ENCODE results near the gene RAMP2. TPM values are rescaled to one million over a fixed set of nuclear protein-coding genes. Genes with fewer than 3 reads are reported as not detected.

RAMP2 gene
- polyA plus RNA-seq, 3 donors: 80.9 to 101 (median 84.6) TPM

DNA sequence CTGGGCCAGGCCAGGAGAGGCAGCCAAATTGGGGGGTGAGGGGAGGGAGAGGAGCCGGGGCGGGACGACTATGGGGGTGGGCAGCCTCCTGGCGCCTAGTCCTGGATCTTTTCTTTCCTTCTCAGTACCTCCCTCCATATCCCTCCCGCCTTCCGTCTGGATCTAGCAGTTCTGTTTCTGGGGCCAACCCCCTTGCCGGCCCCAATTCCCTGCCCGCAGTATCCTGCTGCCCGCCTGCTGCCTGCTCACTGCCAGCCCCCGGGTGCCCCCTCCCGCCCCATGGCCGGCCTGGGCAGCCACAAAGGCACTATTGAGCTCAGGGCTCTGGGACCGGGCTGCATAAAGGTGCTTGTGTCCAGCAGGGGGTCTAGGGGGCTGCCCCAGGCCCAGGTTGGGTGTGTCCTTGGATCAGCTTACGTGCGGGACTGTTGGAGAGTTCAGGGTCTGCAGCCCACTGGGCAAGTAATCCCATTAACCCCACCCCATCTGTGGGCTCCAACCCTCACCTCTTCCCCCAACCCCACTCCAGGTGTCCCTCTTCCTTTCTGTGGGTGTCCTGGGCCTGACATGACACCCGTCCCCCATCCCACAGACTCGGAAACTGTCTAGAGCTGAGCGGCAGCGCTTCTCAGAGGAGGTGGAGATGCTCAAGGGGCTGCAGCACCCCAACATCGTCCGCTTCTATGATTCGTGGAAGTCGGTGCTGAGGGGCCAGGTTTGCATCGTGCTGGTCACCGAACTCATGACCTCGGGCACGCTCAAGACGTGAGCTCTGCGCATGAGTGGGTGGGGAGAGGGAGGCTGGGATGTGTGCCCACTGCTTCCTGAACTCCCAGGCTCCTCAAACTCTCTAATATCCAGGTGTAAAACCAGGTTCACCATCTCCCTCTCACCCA, 21.4 kb downstream of the RAMP2 start:
- no peak for DNase-seq (ENCODE audit: extremely low read depth in 1 of 11, low read depth in 9 of 11, low spot score in 4 of 11)

DNA sequence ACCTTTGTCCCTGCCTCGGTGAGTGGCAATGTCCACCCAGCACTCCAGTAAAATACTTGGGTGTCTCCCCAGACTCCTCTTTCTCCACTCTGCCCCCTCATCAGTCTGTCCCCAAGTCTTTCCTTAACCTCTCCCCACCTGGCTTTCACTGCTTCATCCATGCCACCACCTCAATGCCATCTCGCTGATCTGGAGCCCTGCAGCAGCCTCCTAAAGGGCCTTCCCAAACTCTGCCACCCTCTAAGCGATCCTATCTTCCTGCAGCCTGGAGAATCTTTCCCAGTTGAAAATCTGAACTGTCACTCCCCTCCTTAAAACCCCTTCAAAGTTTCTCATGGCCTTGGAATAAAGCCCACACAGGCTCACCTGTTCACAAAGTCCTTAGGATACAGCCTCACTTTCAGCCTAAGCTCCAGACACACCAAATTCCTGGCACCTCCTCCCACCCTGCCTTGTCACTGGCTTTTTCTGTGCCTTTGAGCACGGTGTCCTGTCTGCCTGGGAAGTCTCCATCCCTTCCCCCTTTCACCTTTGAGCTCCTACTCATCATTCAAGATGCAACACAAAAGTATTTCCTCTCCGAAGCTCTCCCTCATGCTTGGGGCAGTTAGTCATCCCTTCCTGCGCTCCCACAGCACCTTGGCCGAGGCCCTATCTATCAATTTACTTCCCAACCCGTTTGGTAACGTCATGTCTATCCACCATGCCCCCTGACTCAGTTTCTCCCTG, 22.2 kb downstream of the RAMP2 start:
- no peak for DNase-seq (ENCODE audit: extremely low read depth in 1 of 11, low read depth in 9 of 11, low spot score in 4 of 11)

DNA sequence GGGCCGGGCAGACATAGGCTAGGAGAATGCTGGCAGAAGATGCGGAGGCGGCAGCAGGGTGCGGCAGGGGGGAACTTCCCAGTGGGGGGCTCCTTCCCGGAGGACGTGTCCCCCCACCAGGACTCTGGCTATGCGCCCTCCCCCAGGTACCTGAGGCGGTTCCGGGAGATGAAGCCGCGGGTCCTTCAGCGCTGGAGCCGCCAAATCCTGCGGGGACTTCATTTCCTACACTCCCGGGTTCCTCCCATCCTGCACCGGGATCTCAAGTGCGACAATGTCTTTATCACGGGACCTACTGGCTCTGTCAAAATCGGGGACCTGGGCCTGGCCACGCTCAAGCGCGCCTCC, 22.7 kb downstream of the RAMP2 start:
- no peak for DNase-seq (ENCODE audit: extremely low read depth in 1 of 11, low read depth in 9 of 11, low spot score in 4 of 11)

DNA sequence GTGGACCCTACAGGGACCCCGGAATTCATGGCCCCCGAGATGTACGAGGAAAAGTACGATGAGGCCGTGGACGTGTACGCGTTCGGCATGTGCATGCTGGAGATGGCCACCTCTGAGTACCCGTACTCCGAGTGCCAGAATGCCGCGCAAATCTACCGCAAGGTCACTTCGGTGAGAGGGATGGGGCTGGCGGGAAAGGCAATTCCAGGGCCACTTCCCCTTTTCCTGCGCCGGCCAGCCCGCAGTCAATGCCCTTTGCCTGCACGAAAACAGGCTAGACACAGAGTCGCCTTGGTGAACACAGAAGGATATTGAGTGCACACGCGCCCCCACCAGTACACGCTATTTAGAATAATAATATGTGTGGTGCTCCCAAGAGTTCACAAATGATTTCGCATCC, 23.4 kb downstream of the RAMP2 start:
- no peak for DNase-seq (ENCODE audit: extremely low read depth in 1 of 11, low read depth in 9 of 11, low spot score in 4 of 11)

DNA sequence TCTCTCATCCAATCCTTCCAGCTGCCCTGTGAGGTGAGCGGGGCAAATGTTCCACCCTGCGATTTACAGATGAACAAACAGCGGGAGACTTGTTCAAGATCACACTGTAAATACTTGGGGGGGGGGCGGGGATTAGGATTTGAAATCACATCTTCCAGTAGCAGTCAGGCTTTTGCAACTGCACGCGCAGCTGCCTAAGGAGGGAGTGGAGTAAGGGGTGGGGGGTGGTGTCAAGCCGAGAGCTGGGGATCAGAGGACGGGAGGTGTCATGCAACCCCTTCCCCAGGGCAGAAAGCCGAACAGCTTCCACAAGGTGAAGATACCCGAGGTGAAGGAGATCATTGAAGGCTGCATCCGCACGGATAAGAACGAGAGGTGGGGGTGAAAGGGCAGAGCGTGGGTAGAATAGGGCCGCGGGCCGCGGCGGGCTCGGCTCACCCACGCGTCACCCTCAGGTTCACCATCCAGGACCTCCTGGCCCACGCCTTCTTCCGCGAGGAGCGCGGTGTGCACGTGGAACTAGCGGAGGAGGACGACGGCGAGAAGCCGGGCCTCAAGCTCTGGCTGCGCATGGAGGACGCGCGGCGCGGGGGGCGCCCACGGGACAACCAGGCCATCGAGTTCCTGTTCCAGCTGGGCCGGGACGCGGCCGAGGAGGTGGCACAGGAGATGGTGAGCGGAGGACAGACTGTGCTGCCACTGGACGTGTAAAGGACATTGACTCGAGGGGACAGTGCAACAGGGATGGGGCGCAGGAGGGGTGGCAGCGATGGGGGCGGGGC, 24.0 kb downstream of the RAMP2 start:
- no peak for DNase-seq (ENCODE audit: extremely low read depth in 1 of 11, low read depth in 9 of 11, low spot score in 4 of 11)

DNA sequence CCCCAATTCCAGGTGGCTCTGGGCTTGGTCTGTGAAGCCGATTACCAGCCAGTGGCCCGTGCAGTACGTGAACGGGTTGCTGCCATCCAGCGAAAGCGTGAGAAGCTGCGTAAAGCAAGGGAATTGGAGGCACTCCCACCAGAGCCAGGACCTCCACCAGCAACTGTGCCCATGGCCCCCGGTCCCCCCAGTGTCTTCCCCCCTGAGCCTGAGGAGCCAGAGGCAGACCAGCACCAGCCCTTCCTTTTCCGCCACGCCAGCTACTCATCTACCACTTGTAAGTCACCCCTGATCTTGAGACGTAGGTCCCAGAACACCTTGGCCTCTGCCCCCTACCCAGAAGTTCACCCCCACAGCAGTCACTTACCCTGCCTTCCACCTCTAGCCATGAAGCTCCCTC, 26.2 kb downstream of the RAMP2 start:
- no peak for DNase-seq (ENCODE audit: extremely low read depth in 1 of 11, low read depth in 9 of 11, low spot score in 4 of 11)

DNA sequence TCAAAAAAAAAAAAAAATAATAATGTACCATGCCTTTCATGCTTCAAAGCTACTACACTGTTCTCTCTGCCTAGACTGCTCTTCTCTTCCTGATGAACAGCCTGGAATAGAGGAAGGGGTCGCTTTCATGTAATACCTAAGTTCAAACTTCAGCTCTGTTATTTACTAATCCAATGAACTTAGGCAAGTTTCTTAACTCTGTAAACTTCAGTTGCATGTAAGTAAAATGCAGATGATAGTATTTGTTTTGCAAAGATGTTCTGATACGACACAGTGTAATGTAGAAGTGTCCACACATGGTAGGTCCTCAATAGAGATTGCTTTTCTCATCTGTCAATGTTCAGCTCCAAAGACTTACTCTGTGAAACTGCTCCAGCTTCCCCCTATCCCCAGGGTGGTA, 30.9 kb downstream of the RAMP2 start:
- DNase-seq (ENCODE audit: extremely low read depth in 1 of 11, low read depth in 9 of 11, low spot score in 4 of 11): no peak

DNA sequence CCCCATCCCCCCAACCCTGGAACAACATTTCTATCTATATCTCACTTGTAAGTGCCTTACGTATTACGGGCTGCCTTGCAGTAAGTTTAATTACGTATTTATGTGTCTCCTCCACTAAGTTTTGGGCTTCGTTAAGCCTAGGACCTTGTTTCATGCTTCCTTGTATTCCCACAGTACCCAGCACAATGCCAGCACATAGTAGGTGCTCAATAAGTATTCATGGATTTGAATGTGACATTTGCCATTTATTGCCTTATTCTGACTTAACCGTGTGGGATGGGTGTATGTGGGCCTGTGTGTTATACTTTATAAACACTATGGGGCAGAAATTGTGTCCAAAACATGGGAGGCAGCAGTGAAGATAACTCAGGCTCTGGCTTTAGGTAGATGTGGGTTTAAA, 31.5 kb downstream of the RAMP2 start:
- no peak for DNase-seq (ENCODE audit: extremely low read depth in 1 of 11, low read depth in 9 of 11, low spot score in 4 of 11)

DNA sequence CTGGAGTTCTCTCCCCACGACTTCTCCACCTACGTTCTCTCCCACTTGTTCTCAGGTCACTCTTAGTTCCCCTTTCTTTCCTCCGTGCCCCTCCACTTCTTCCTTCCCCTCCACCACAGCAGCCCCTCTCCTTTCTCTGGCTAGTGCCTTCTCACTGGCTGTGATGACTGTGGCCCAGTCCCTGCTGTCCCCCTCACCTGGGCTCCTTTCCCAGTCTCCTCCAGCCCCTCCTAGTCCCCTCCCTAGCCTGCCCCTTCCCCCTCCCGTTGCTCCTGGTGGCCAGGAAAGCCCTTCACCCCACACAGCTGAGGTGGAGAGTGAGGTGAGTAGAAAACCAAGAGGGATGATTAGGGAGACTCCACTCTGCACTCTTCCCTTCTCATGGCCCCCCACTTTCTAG, 34.0 kb downstream of the RAMP2 start:
- no peak for DNase-seq (ENCODE audit: extremely low read depth in 1 of 11, low read depth in 9 of 11, low spot score in 4 of 11)

DNA sequence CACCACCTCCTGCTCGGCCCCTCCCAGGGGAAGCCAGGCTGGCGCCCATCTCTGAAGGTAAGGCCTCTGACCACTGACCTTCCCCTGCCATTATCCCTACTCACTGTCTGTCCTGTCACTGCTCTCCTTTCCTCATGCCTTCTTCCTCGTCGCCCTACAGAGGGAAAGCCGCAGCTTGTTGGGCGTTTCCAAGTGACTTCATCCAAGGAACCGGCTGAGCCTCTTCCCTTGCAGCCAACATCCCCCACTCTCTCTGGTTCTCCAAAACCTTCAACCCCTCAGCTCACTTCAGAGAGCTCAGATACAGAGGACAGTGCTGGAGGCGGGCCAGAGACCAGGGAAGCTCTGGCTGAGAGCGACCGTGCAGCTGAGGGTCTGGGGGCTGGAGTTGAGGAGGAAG, 34.4 kb downstream of the RAMP2 start:
- DNase-seq (ENCODE audit: extremely low read depth in 1 of 11, low read depth in 9 of 11, low spot score in 4 of 11): no peak

DNA sequence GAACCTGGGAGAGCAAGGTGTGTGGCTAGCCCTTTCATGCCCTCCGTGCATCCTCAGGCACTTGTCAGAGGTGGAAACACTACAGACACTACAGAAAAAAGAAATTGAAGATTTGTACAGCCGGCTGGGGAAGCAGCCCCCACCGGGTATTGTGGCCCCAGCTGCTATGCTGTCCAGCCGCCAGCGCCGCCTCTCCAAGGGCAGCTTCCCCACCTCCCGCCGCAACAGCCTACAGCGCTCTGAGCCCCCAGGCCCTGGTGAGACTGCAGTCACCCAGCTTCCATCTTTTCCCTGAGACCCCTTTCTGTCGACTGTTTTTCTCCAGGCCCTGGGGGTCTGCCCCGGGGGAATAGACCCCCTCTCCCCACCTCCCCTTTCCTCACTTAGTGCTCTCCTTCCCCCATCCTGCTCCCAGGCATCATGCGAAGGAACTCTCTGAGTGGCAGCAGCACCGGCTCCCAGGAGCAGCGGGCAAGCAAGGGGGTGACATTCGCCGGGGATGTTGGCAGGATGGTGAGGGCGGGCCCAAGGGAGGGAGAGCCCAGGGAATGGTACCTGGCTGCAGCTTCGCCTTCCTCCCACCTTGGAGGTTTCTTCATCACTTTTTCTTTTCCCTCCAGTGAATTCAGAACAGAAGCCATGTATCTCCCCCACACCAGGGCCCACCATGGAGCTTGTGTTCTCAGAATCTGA, 35.2 kb downstream of the RAMP2 start:
- DNase-seq (ENCODE audit: extremely low read depth in 1 of 11, low read depth in 9 of 11, low spot score in 4 of 11): no peak

DNA sequence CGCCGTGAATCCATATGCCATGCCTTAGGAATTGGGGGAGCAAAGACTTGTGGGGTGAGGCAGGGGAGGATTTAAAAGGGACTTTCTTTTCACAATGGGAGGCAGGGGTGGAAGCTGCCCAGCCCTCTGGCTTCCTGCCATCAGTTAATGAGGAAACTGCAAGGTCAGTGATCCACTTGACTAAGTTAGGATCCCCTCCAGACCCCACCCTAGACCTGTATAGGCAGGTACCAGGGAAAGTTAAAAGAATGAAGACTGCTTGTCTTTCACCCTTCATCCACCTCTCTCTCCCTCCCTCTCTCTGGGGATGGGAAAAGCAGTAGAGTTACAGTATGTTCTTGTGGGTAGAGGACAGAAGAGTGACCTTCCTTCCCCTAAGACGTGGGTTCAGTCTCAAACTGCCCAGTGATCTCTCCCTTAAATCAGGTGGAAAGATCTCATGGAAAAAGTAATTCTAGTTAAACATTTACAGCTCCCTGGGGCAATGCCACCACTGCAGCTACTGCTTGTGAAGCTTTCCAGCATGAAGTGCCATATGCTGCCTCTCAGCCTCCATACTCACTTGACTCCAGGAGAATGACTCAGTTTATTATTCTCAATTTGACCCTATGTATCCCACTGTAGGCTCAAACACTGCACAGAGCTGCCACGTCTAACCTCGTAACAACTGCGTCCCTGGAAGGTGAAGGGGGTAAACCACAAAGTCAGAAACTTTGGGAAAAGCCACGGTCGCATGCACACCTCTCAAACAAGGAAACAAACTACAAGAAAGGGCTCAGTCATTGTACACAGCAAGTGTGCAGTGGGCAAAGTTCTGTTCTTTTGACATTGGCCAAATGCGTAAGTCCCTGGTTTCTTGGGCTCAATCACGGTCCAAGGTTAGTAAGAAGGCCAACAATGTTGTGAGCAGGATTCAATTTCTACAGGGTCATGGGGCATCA, 36.3 kb downstream of the RAMP2 start:
- DNase-seq (ENCODE audit: extremely low read depth in 1 of 11, low read depth in 9 of 11, low spot score in 4 of 11): peak in 3 of 11 donors; percentile 63 to 68 (median 65)

DNA sequence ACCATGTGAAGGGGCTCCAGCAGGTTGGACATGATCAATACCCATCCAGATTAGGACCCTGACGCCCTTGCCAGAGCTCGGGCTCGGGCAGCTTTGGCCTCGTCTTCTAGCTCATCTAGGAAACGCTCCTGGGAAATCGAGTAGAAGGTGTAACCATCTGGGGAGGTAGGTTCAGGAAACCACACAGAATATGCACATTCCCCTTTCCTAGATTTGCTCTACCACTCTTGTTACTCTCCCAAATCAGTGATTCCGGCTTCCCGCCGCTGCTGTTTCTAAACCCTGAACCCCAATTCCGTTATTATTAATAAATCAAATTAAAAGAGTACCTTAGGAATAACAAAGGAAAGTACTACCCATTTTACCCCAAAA, 37.0 kb downstream of the RAMP2 start:
- no peak for DNase-seq (ENCODE audit: extremely low read depth in 1 of 11, low read depth in 9 of 11, low spot score in 4 of 11)

DNA sequence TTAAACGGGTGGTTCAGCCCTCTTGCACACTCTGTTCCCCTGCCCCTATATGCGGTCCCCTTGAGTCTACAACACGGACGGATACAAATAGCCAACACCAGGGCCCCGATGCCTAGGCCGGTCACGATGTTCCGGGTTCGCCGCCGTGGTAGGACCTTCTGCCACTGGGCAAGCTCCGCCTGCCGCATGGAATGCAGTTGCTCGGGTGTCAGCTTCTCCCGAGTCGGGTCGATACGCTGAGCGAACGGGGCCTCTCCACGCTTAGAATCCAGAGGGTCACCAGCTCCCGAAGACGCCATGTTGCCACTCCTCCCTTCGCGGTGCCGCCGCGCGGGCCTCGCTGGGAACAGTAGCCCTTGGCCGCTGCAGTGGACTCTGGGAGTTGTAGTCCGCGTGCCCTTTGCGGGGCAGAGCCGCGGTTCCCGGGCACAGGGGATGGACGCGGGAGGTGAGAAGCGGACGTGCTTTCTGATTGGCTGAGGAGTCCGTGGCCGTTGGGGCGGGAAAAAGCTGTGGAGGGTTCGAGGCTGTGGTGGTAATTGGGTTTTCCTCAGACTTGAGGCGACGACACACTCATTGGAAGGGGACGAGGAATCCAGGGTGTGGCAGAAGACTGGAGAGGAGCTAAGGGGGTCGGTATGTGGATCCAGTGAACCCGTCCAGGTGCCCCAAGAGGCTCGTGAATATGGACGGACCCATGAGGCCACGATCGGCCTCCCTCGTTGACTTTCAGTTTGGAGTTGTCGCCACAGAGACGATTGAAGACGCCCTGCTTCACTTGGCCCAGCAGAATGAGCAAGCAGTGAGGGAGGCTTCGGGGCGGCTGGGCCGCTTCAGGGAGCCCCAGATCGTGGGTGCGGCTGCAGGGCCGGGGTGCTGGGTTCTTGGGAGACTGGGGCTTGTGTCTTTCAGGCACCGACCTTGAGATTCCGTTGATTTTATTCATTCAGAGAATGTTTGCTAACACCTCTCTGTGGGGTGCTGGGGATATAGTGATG, 37.7 kb downstream of the RAMP2 start, which contains the start of the genes CNTD1 and COA3:
Gene CNTD1 (plus strand): TSS at position 479 of the 998 bp plus-strand sequence. CDS start 207 bp downstream, at position 686.
Gene COA3 (minus strand): TSS at position 322 of the 998 bp plus-strand sequence. CDS start 23 bp downstream, at position 299.
- DNase-seq (ENCODE audit: extremely low read depth in 1 of 11, low read depth in 9 of 11, low spot score in 4 of 11): peak; percentile 63 to 84 (median 75)

DNA sequence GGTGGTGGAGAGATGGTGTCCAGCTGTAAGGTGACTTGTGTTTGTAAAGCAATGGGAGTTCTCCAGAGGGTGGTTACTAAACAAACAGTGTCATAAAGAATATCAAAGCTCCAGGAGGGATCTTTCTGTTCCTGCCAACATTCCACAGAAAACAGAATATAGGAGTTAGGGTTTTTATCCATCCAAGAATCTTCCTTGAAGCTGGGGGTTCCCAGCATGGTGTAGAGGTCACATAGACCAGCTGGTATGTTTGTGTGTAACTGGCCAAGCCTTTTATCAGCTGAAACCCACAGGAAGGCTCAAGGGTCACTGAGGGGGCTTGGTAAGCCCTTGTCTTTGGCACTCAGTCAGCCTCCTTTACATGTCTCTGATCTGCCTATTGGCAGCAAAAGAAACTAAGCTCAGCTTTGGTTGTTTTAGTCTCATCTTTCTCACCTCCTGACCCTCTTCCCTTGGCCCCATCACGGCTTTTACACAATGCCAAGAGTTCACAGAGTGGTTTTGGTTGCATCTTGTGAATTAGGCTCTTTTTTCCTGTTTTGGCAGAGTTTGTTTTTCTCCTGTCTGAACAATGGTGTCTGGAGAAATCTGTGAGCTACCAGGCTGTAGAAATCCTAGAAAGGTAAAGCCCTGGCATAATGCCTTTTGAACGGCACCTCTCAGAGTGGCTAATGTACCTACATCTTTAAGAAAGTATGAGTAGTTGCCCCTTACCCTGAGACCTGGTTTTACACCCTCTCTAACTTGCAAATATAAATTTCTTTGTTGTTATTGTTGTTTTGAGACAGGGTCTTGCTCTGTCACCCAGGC, 42.3 kb downstream of the RAMP2 start:
- no peak for DNase-seq (ENCODE audit: extremely low read depth in 1 of 11, low read depth in 9 of 11, low spot score in 4 of 11)

DNA sequence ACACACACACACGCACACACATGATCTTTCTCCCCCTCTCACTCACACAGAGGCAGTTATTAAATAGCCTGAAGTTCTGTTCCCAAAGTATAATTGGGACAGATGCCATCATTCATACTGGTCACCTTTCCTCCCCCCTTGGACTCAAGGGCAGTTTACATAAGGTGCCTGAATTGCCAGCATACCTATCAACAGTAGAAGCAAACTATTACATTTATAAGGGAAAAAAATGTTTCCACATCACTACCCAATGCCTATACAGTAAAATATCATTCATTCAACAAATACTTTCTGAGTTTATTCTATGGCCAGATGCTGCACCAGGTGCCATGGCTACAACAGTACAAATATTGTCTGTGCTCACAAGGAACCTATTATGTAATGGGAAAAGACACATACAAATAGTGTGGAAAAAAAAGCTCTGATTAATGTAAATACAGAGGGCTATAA, 43.9 kb downstream of the RAMP2 start:
- DNase-seq (ENCODE audit: extremely low read depth in 1 of 11, low read depth in 9 of 11, low spot score in 4 of 11): no peak
